Transverse colon (tissue), 4 donors: ENCODE data around the gene SNED1.

Source experiments
- CTCF ChIP-seq, 5 experiments: fragments of 200-600 bp in 3 of 5; fragments of 450-650 bp in 2 of 5; sonication (generic) in 3 of 5; IDR thresholded peaks; 1 replicate in 2 of 5; 2 replicates in 3 of 5; pipeline ENCODE4 v1.5.1; 2016 to 2017; ENCODE audit warnings: antibody characterized with exemption in 5 of 5, inconsistent platforms in 3 of 5, mild to moderate bottlenecking in 2 of 5, moderate library complexity in 1 of 5
- POLR2A ChIP-seq: fragments of 450-650 bp; IDR thresholded peaks from one replicate; pipeline ENCODE4 v1.6.1; 2016; ENCODE audit warnings: antibody characterized with exemption, mild to moderate bottlenecking, moderate library complexity
- POLR2AphosphoS5 ChIP-seq, 3 donors: sonication (generic); formaldehyde crosslinking; IDR thresholded peaks; one replicate each; pipeline ENCODE4 v1.6.1; 2016; ENCODE audit warnings: antibody characterized with exemption in 3 of 3

DNA sequence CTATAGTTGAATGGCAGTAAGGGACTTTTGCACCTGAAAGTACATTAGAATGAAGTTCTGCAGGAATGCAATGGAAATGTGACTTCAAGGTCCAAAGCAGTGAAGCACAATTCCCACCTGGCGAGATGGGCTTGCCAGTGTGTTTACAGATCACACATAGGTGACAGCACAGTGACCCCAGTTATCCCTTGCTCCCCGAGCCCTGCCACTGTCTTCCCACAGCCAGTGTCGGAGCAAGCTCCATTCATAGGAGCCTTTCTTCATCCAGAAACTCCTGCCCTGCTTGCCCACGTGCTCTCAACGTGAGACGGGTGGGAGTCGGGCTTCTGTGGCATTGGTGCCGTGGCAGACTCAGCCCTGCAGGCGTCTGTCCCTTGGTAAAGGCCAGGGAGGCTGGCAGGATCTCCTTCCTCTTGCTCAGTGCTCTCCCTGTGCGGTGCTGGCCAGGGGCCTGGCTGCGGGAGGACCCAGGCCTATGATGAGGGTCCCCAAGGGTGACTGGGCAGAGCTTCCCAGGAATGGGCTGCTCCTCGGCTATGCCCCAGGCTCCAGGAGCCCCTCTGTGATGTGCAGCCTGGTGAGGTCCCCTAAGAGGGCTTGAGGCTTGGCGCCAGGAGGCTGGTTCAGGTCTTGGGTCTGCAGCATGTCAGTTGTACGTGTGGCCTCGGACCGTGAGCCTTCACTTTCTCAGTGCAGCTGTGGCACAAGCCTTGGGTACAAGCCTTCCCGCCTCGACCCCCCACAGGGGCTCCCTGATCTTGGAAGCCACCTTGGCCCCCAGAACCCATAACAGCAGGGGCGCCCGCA, 40.2 kb downstream of the SNED1 start:
- TF ChIP-seq POLR2A (no peak), CTCF (IDR thresholded peaks at IDR 0.05) (no peak), POLR2AphosphoS5 (IDR thresholded peaks at IDR 0.05) (no peak)
